Activated T-helper 1 cell treated with anti-CD3 and anti-CD28 coated beads, Interleukin-12 subunit alpha, Interleukin-12 subunit beta, Interleukin-2, Interleukin-4 antibody, amounts not matched to agents 30 ng/mL and 10 ng/mL and 1 ng/mL, durations not matched to agents 14 hours and 24 hours and 36 hours (primary cell): ENCODE data around the gene BTNL2. TPM values are rescaled to one million over a fixed set of nuclear protein-coding genes. Genes with fewer than 3 reads are reported as not detected.
"Not testable (repeated sequence)": the region's sequence is repeated elsewhere in the genome, so short reads cannot be mapped to it uniquely, and the experiment has no call there.

Source experiments
- DNase-seq: peaks from one replicate; pipeline ENCODE4 v3.0.0; 2021; ENCODE audit warnings: low spot score
- H3K27ac Mint-ChIP-seq: one replicate; pipeline ENCODE4 v1.8.0; 2021; ENCODE audit warnings: mild to moderate bottlenecking, mixed read lengths
- H3K27me3 Mint-ChIP-seq: one replicate; pipeline ENCODE4 v1.8.0; 2022; ENCODE audit warnings: mild to moderate bottlenecking, moderate library complexity, mixed read lengths; ENCODE audit not compliant: insufficient read depth
- H3K36me3 Mint-ChIP-seq: one replicate; pipeline ENCODE4 v1.8.0; 2021; ENCODE audit warnings: low read depth, mixed read lengths
- H3K4me1 Mint-ChIP-seq: one replicate; pipeline ENCODE4 v1.8.0; 2021; ENCODE audit warnings: low read depth, mixed read lengths
- H3K4me3 Mint-ChIP-seq: one replicate; pipeline ENCODE4 v1.8.0; 2021; ENCODE audit warnings: mild to moderate bottlenecking, moderate library complexity, mixed read lengths
- H3K9me3 Mint-ChIP-seq: one replicate; pipeline ENCODE4 v1.8.0; 2021; ENCODE audit warnings: mixed read lengths
- intact Hi-C: fragments of 100-400 bp; cut with micrococcal nuclease; formaldehyde crosslinking; loops from one replicate; pipeline ENCODE4 v1.15.1; 2024
- total RNA-seq: library from RNA; stranded (reverse); gene quantifications from 2 replicates; pipeline ENCODE4 v1.2.3, GENCODE V29; 2022

The BTNL2 gene
- total RNA-seq, 1 donor from 2014 or later = not detected

GRCh38 chr6:32379545-32379944 is 27.4 kb downstream of the BTNL2 start:
- no peaks in the 10 kb centered on the region for H3K4me1 Mint-ChIP-seq
- no peaks in the 10 kb centered on the region for H3K9me3 Mint-ChIP-seq
- DNase-seq = no peak
- H3K4me3 Mint-ChIP-seq = no peak overlapping the region
- no peak overlapping the region for H3K27ac Mint-ChIP-seq
- peaks cover 27% of the 10 kb centered on the region for H3K27me3 Mint-ChIP-seq
- intact Hi-C loops = loop anchor here (10.0 kb wide), 1 partner anchor 125 kb away; no protein-coding TSS in a partner anchor
- no peaks in the 10 kb centered on the region for H3K36me3 Mint-ChIP-seq

GRCh38 chr6:32375739-32376529 is 31.0 kb downstream of the BTNL2 start:
- Mint-ChIP-seq H3K4me1 (no peaks in the 10 kb centered on the region), H3K27ac (no peak overlapping the region), H3K9me3 (no peaks in the 10 kb centered on the region), H3K4me3 (no peak overlapping the region), H3K36me3 (no peaks in the 10 kb centered on the region), H3K27me3 (peaks cover 31% of the 10 kb centered on the region)
- DNase-seq = no peak
- intact Hi-C loops = loop anchor here (10.0 kb wide), 1 partner anchor 121 kb away; no protein-coding TSS in a partner anchor

GRCh38 chr6:32371803-32372202 is 35.2 kb downstream of the BTNL2 start, which contains the start of gene TSBP1:
Gene TSBP1 (minus strand): TSS chr6:32371903. CDS start chr6:32371706, 197 bp downstream.
- Mint-ChIP-seq H3K4me3 (no peak within 1 kb of the TSS), H3K27me3 (peaks cover 39% of the 10 kb centered on the region), H3K27ac (no peak within 1 kb of the TSS), H3K9me3 (no peaks in the 10 kb centered on the region), H3K36me3 (no peaks in the 10 kb centered on the region), H3K4me1 (peaks cover 6% of the 10 kb centered on the region)
- intact Hi-C loops = loop anchor here (10.0 kb wide), 1 partner anchor 117 kb away; no protein-coding TSS in a partner anchor
- DNase-seq = no peak

DNA sequence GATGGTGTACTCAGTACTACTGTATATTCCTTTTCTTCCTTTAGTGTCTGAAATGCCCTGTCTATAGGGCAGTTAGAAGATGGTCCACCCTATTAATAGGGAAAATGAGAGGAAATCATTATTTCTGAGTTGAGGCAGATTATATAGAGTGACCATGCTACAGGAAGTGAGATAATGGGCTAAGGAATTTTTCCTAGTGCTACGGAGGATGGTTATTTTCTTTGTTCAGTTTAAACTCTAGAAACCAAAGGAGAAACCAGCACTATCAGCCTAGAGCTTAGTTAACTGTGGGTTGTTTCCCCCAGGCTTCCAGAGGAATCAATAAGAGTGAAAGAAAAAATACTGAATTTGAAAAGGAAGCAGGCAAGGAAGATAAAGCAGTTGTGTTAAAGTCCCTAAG is 35.8 kb downstream of the BTNL2 start:
- Mint-ChIP-seq H3K27ac (no peak overlapping the region), H3K36me3 (no peaks in the 10 kb centered on the region), H3K27me3 (peaks cover 36% of the 10 kb centered on the region), H3K4me1 (peaks cover 6% of the 10 kb centered on the region), H3K4me3 (no peak overlapping the region), H3K9me3 (no peaks in the 10 kb centered on the region)
- intact Hi-C loops = loop anchor here (10.0 kb wide), 1 partner anchor 116 kb away; no protein-coding TSS in a partner anchor
- no peak for DNase-seq

- H3K36me3 Mint-ChIP-seq = no peaks in the 10 kb centered on the region
- peaks cover 35% of the 10 kb centered on the region for H3K27me3 Mint-ChIP-seq
- peaks cover 6% of the 10 kb centered on the region for H3K4me1 Mint-ChIP-seq
- no peak overlapping the region for H3K4me3 Mint-ChIP-seq
- no peaks in the 10 kb centered on the region for H3K9me3 Mint-ChIP-seq
- no peak overlapping the region for H3K27ac Mint-ChIP-seq
- no peak for DNase-seq
- intact Hi-C loops = loop anchor here (10.0 kb wide), 1 partner anchor 116 kb away; no protein-coding TSS in a partner anchor
Observed at GRCh38 chr6:32370505-32370904, 36.5 kb downstream of the BTNL2 start.

DNA sequence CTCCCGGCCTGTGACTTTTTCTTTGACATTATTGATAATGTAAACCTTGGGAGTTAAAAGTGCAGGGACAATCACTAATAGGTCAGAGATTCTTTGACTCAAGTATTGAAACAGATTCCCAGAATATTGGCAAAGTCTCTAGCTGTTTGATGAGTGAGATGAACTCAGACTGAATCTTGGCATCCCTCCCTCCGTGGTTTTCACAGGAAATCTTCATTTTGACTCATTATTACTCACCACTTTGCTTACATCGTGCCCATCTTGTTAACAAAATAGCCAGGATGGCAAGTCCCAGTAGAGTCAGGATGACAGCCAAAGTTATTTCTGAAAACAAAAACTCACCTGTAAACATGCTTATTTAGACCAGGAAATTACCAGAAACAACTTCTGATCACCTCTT is 37.3 kb downstream of the BTNL2 start:
- DNase-seq = no peak
- H3K27me3 Mint-ChIP-seq = peaks cover 26% of the 10 kb centered on the region
- H3K9me3 Mint-ChIP-seq = no peaks in the 10 kb centered on the region
- no peak overlapping the region for H3K27ac Mint-ChIP-seq
- intact Hi-C loops = loop anchor here (10.0 kb wide), 1 partner anchor 115 kb away; no protein-coding TSS in a partner anchor
- H3K4me3 Mint-ChIP-seq = no peak overlapping the region
- no peaks in the 10 kb centered on the region for H3K36me3 Mint-ChIP-seq
- peaks cover 6% of the 10 kb centered on the region for H3K4me1 Mint-ChIP-seq

DNA sequence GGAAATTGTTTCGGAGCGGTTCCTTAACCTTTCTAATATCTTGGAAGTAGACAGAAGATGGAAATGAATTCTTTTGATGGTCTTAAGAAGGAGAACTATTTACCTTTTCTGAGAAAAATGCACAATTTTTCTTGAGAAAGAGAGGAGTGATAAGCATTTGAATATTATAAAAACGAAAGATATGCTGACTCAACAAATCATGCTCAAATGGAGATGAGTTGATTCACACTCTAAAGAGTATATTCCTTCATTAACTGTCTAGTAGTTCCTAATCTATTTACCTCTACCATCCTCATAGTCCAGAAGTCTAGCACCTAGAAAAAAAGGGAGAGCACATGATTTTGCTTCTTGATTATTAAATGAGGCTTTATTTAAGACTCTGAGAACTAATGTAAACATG is 39.3 kb downstream of the BTNL2 start:
- Mint-ChIP-seq H3K4me3 (no peak overlapping the region), H3K27me3 (peaks cover 35% of the 10 kb centered on the region), H3K9me3 (no peaks in the 10 kb centered on the region), H3K36me3 (no peaks in the 10 kb centered on the region), H3K4me1 (peaks cover 6% of the 10 kb centered on the region), H3K27ac (no peak overlapping the region)
- no peak for DNase-seq
- intact Hi-C loops = no loop called here

- intact Hi-C loops, H3K4me3 Mint-ChIP-seq, H3K4me1 Mint-ChIP-seq, H3K36me3 Mint-ChIP-seq, H3K27ac Mint-ChIP-seq, H3K9me3 Mint-ChIP-seq, DNase-seq: not testable (repeated sequence)
- peaks cover 22% of the 10 kb centered on the region for H3K27me3 Mint-ChIP-seq
Observed at GRCh38 chr6:32359225-32359624, 47.8 kb downstream of the BTNL2 start.

DNA sequence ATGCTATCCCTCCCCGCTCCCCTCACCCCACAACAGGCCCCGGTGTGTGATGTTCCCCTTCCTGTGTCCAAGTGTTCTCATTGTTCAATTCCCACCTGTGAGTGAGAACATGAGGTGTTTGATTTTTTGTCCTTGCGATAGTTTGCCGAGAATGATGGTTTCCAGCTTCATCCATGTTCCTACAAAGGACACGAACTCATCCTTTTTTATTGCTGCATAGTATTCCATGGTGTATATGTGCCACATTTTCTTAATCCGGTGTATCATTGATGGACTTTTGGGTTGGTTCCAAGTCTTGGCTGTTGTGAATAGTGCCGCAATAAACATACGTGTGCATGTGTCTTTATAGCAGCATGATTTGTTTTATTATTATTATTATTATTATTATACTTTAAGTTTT is 48.4 kb downstream of the BTNL2 start:
- DNase-seq, H3K9me3 Mint-ChIP-seq, H3K27ac Mint-ChIP-seq, intact Hi-C loops, H3K4me3 Mint-ChIP-seq, H3K4me1 Mint-ChIP-seq, H3K36me3 Mint-ChIP-seq: not testable (repeated sequence)
- H3K27me3 Mint-ChIP-seq = peaks cover 16% of the 10 kb centered on the region

DNA sequence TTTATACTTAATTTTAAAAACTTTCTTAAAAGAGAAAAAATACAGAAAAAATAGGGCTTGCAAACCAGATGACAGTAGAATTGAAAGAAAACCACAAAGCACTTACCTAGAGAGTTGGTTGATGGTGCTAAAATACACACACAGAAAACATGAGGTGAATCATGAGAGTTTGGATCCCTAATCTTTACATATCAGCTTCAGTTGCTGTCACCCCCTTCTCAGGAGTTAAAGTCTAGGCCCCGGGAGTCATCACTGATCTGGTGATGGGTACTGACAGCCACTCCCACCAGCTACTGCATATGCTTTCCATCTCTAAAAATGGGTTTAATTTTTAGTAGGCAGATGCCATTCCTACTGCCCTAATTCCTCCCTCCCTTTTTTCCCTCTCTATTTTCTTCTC is 52.0 kb downstream of the BTNL2 start:
- Mint-ChIP-seq H3K4me1 (no peaks in the 10 kb centered on the region), H3K27ac (no peak overlapping the region), H3K27me3 (peaks cover 18% of the 10 kb centered on the region), H3K4me3 (no peak overlapping the region), H3K9me3 (no peaks in the 10 kb centered on the region), H3K36me3 (no peaks in the 10 kb centered on the region)
- intact Hi-C loops = no loop called here
- no peak for DNase-seq

DNA sequence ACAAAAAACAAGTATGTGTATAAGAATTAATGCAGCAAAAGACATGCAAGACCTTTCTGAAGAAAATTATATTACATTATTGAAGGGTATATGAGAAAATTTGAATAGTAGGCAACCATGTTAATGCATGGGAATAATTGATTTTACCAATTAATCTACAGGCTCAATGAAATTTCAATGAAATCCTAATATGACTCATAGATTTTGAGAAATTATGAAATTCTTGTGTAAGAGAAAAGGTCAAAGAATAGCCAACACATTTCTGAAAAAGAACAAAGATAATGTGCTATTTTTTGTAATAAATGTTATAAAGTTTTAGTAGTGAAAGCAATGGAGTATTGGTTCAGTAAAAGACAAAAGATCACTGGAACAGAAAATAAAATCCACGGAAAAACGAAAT is 53.6 kb downstream of the BTNL2 start:
- Mint-ChIP-seq H3K4me3 (no peak overlapping the region), H3K27me3 (peaks cover 25% of the 10 kb centered on the region), H3K9me3 (no peaks in the 10 kb centered on the region), H3K27ac (no peak overlapping the region), H3K36me3 (no peaks in the 10 kb centered on the region), H3K4me1 (no peaks in the 10 kb centered on the region)
- no peak for DNase-seq
- intact Hi-C loops = no loop called here
